C4-2B (cell line): ENCODE data around the gene TMUB2.

Experiments used
- H3K27ac ChIP-seq: fragments of 450-650 bp; 2 replicates; pipeline ENCODE4 v1.5.1; 2017
- CTCF ChIP-seq: fragments of 450-650 bp; conservative IDR thresholded peaks from 2 replicates; pipeline ENCODE4 v1.5.1; 2017; ENCODE audit warnings: mild to moderate bottlenecking
- ZFX ChIP-seq: fragments of 450-650 bp; IDR thresholded peaks from 2 replicates; pipeline ENCODE4 v1.6.1; 2017

Gene TMUB2

GRCh38 chr17:44200478-44201155, 13.8 kb downstream of the TMUB2 start:
- TF ChIP-seq ZFX (no peak), CTCF (no peak)
- H3K27ac ChIP-seq = peak overlapping the region; percentile 92

GRCh38 chr17:44202756-44203155, 16.0 kb downstream of the TMUB2 start:
- TF ChIP-seq CTCF (no peak), ZFX (no peak)
- no peak overlapping the region for H3K27ac ChIP-seq

- TF ChIP-seq ZFX = no peak
- peak; percentile 64 for TF ChIP-seq CTCF
- no peak overlapping the region for H3K27ac ChIP-seq
Observed at GRCh38 chr17:44203731-44204440, 17.1 kb downstream of the TMUB2 start.

- no peak overlapping the region for H3K27ac ChIP-seq
- TF ChIP-seq ZFX (no peak), CTCF (no peak)
Observed at GRCh38 chr17:44204441-44204882, 17.7 kb downstream of the TMUB2 start.

- TF ChIP-seq ZFX (no peak), CTCF (no peak; the same call in 1 of the 2 replicates)
- no peak overlapping the region for H3K27ac ChIP-seq
Observed at GRCh38 chr17:44205962-44206824, 19.4 kb downstream of the TMUB2 start.

- no peak overlapping the region for H3K27ac ChIP-seq
- TF ChIP-seq CTCF (no peak), ZFX (no peak)
Observed at GRCh38 chr17:44206825-44207155, 20.0 kb downstream of the TMUB2 start.

GRCh38 chr17:44207319-44207718, 20.5 kb downstream of the TMUB2 start:
- H3K27ac ChIP-seq = no peak overlapping the region
- no peak for TF ChIP-seq ZFX
- TF ChIP-seq CTCF = no peak
